GM12878 (cell line): Measurements from ENCODE around the gene HEXIM1.

Experiments used
- ATF7 ChIP-seq: fragments of 450-650 bp; IDR thresholded peaks from 2 replicates; pipeline ENCODE4 v1.6.1; 2016; ENCODE audit warnings: low read depth, mild to moderate bottlenecking
- CHD2 ChIP-seq: IDR thresholded peaks from 2 replicates; pipeline ENCODE4 v1.6.1; 2011; ENCODE audit warnings: low read depth, low read length, improper control_type of control experiment, borderline replicate concordance
- ESRRA ChIP-seq: IDR thresholded peaks from 2 replicates; pipeline ENCODE4 v1.6.1; 2012; ENCODE audit warnings: mild to moderate bottlenecking, low read length, improper control_type of control experiment
- GATAD2B ChIP-seq: fragments of 450-650 bp; conservative IDR thresholded peaks from 2 replicates; pipeline ENCODE4 v1.6.1; 2017; ENCODE audit warnings: low read depth, mild to moderate bottlenecking, moderate library complexity
- RBBP5 ChIP-seq: fragments of 200-600 bp; sonication (generic); conservative IDR thresholded peaks from 2 replicates; pipeline ENCODE4 v1.6.1; 2016
- SUZ12 ChIP-seq: fragments of 200-600 bp; sonication (generic); IDR thresholded peaks from one replicate; pipeline ENCODE4 v1.6.1; 2018; ENCODE audit warnings: antibody characterized with exemption, mild to moderate bottlenecking; ENCODE audit not compliant: unreplicated experiment
- TF ChIP-seq, protein P1 (sequence below), 3 experiments: IDR thresholded peaks in 2 of 3; conservative IDR thresholded peaks in 1 of 3; 2 replicates each; pipeline ENCODE4 v1.5.1; 2011; ENCODE audit warnings: low read depth in 3 of 3, low read length in 3 of 3, mild to moderate bottlenecking in 3 of 3, control low read depth in 2 of 3, moderate library complexity in 2 of 3, inconsistent platforms in 1 of 3, mixed read lengths in 1 of 3; ENCODE audit not compliant: control insufficient read depth in 2 of 3, insufficient read depth in 1 of 3; ENCODE audit errors: extremely low read depth in 1 of 3
- TF ChIP-seq, protein P2 (sequence below): fragments of 150-350 bp; IDR thresholded peaks from 2 replicates; pipeline ENCODE4 v1.6.1; 2014; ENCODE audit warnings: mild to moderate bottlenecking, low read depth, low read length
- TF ChIP-seq, protein P3 (sequence below): fragments of 450-650 bp; IDR thresholded peaks from 2 replicates; pipeline ENCODE4 v1.6.1; 2018; ENCODE audit warnings: mild to moderate bottlenecking, low read depth, moderate library complexity; ENCODE audit not compliant: partially characterized antibody
- TF ChIP-seq, protein P4 (sequence below): IDR thresholded peaks from 2 replicates; pipeline ENCODE4 v1.6.1; 2012; ENCODE audit warnings: mild to moderate bottlenecking, low read depth, low read length

DNA sequence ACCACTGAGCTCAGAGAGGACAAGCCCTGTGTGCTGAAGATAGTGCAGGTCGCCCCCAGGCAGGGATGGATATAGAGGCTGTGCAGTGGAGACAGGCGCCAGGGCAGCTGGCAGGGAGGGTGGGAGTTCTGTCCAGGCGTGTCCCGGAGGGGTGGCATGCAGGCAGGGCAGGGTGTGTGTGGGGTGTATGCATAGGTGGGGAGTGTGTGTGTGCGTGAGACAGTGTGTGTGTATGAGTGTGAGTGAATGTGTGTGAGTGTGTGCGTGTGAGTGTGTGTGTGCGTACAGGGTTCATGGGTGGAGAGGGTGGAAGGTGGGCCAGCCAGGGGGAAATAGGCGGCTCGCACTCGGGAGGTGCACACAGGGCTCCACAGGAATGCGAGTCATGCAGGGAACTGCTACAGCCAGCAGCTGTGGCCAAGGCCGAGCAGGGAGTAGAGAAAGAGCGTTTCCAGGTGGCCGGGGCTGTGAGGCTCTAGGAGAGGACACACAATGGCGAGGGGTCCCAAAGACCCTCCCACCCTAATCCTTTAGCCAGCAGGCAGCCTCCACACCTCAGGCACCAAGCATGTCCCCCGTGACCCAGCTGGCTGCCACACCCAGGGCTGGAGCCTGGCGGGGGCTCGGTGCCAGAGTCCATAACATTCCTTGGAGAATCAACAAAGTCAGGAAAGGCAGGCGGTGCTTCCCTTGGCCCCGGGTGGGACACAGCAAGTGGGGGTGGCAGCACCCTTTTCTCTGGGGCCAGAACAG, 20.6 kb upstream of the HEXIM1 start:
- TF ChIP-seq, protein P1, sequence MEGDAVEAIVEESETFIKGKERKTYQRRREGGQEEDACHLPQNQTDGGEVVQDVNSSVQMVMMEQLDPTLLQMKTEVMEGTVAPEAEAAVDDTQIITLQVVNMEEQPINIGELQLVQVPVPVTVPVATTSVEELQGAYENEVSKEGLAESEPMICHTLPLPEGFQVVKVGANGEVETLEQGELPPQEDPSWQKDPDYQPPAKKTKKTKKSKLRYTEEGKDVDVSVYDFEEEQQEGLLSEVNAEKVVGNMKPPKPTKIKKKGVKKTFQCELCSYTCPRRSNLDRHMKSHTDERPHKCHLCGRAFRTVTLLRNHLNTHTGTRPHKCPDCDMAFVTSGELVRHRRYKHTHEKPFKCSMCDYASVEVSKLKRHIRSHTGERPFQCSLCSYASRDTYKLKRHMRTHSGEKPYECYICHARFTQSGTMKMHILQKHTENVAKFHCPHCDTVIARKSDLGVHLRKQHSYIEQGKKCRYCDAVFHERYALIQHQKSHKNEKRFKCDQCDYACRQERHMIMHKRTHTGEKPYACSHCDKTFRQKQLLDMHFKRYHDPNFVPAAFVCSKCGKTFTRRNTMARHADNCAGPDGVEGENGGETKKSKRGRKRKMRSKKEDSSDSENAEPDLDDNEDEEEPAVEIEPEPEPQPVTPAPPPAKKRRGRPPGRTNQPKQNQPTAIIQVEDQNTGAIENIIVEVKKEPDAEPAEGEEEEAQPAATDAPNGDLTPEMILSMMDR (IDR thresholded peaks at IDR 0.05 in 2 of 3, conservative IDR thresholded peaks at IDR 0.05 in 1 of 3; ENCODE audit: control insufficient read depth in 2 of 3, extremely low read depth in 1 of 3, insufficient read depth in 1 of 3, low read depth in 3 of 3, low read length in 3 of 3): no peak
- TF ChIP-seq, protein P2, sequence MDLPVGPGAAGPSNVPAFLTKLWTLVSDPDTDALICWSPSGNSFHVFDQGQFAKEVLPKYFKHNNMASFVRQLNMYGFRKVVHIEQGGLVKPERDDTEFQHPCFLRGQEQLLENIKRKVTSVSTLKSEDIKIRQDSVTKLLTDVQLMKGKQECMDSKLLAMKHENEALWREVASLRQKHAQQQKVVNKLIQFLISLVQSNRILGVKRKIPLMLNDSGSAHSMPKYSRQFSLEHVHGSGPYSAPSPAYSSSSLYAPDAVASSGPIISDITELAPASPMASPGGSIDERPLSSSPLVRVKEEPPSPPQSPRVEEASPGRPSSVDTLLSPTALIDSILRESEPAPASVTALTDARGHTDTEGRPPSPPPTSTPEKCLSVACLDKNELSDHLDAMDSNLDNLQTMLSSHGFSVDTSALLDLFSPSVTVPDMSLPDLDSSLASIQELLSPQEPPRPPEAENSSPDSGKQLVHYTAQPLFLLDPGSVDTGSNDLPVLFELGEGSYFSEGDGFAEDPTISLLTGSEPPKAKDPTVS: no peak
- TF ChIP-seq ESRRA (no peak), ATF7 (no peak), GATAD2B (no peak), SUZ12 (no peak), RBBP5 (no peak), CHD2 (no peak)
- TF ChIP-seq, protein P3, sequence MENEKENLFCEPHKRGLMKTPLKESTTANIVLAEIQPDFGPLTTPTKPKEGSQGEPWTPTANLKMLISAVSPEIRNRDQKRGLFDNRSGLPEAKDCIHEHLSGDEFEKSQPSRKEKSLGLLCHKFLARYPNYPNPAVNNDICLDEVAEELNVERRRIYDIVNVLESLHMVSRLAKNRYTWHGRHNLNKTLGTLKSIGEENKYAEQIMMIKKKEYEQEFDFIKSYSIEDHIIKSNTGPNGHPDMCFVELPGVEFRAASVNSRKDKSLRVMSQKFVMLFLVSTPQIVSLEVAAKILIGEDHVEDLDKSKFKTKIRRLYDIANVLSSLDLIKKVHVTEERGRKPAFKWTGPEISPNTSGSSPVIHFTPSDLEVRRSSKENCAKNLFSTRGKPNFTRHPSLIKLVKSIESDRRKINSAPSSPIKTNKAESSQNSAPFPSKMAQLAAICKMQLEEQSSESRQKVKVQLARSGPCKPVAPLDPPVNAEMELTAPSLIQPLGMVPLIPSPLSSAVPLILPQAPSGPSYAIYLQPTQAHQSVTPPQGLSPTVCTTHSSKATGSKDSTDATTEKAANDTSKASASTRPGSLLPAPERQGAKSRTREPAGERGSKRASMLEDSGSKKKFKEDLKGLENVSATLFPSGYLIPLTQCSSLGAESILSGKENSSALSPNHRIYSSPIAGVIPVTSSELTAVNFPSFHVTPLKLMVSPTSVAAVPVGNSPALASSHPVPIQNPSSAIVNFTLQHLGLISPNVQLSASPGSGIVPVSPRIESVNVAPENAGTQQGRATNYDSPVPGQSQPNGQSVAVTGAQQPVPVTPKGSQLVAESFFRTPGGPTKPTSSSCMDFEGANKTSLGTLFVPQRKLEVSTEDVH: no peak
- TF ChIP-seq, protein P4, sequence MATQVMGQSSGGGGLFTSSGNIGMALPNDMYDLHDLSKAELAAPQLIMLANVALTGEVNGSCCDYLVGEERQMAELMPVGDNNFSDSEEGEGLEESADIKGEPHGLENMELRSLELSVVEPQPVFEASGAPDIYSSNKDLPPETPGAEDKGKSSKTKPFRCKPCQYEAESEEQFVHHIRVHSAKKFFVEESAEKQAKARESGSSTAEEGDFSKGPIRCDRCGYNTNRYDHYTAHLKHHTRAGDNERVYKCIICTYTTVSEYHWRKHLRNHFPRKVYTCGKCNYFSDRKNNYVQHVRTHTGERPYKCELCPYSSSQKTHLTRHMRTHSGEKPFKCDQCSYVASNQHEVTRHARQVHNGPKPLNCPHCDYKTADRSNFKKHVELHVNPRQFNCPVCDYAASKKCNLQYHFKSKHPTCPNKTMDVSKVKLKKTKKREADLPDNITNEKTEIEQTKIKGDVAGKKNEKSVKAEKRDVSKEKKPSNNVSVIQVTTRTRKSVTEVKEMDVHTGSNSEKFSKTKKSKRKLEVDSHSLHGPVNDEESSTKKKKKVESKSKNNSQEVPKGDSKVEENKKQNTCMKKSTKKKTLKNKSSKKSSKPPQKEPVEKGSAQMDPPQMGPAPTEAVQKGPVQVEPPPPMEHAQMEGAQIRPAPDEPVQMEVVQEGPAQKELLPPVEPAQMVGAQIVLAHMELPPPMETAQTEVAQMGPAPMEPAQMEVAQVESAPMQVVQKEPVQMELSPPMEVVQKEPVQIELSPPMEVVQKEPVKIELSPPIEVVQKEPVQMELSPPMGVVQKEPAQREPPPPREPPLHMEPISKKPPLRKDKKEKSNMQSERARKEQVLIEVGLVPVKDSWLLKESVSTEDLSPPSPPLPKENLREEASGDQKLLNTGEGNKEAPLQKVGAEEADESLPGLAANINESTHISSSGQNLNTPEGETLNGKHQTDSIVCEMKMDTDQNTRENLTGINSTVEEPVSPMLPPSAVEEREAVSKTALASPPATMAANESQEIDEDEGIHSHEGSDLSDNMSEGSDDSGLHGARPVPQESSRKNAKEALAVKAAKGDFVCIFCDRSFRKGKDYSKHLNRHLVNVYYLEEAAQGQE: no peak
